GM23248 (cell line): ENCODE data around the gene EXOC6. TPM values are rescaled to one million over a fixed set of nuclear protein-coding genes. Genes with fewer than 3 reads are reported as not detected.

Source experiments
- DNase-seq: peaks from one replicate; pipeline ENCODE4 v3.0.0-alpha.2; 2015
- H2AFZ ChIP-seq: fragments of 200-600 bp; sonication (generic); 2 replicates; pipeline ENCODE4 v1.6.1; 2016; ENCODE audit warnings: antibody characterized with exemption
- H3F3A ChIP-seq: fragments of 200-600 bp; sonication (generic); 2 replicates; pipeline ENCODE4 v1.6.1; 2016; ENCODE audit warnings: mild to moderate bottlenecking, antibody characterized with exemption, mixed run types; ENCODE audit not compliant: insufficient read depth
- H3K27ac ChIP-seq: fragments of 200-600 bp; sonication (generic); 2 replicates; pipeline ENCODE4 v1.5.1; 2016; ENCODE audit warnings: mild to moderate bottlenecking
- H3K27me3 ChIP-seq: fragments of 200-600 bp; sonication (generic); replicated peaks from 2 replicates; pipeline ENCODE4 v1.6.1; 2016; ENCODE audit warnings: mild to moderate bottlenecking; ENCODE audit not compliant: insufficient read depth
- H3K36me3 ChIP-seq: fragments of 200-600 bp; sonication (generic); 2 replicates; pipeline ENCODE4 v1.6.1; 2016; ENCODE audit warnings: low read depth, mild to moderate bottlenecking
- H3K4me1 ChIP-seq: fragments of 200-600 bp; sonication (generic); 2 replicates; pipeline ENCODE4 v1.6.1; 2016; ENCODE audit warnings: mild to moderate bottlenecking; ENCODE audit not compliant: insufficient read depth
- H3K4me2 ChIP-seq: fragments of 200-600 bp; sonication (generic); one replicate; pipeline ENCODE4 v1.6.1; 2016; ENCODE audit warnings: mild to moderate bottlenecking; ENCODE audit not compliant: unreplicated experiment
- H3K4me3 ChIP-seq: fragments of 200-600 bp; sonication (generic); 2 replicates; pipeline ENCODE4 v1.5.1; 2016; ENCODE audit warnings: mild to moderate bottlenecking
- H3K79me2 ChIP-seq: fragments of 200-600 bp; sonication (generic); 2 replicates; pipeline ENCODE4 v1.6.1; 2016; ENCODE audit warnings: mild to moderate bottlenecking; ENCODE audit not compliant: insufficient read depth
- H3K9ac ChIP-seq: fragments of 200-600 bp; sonication (generic); 2 replicates; pipeline ENCODE4 v1.6.1; 2016; ENCODE audit warnings: mild to moderate bottlenecking
- H3K9me2 ChIP-seq: fragments of 200-600 bp; sonication (generic); 2 replicates; pipeline ENCODE4 v1.6.1; 2016; ENCODE audit warnings: mixed run types, mild to moderate bottlenecking, moderate library complexity; ENCODE audit not compliant: insufficient read depth
- H3K9me3 ChIP-seq: fragments of 200-600 bp; sonication (generic); one replicate; pipeline ENCODE4 v1.6.1; 2017; ENCODE audit warnings: low read depth
- H4K20me1 ChIP-seq: fragments of 200-600 bp; sonication (generic); 2 replicates; pipeline ENCODE4 v1.6.0; 2016; ENCODE audit not compliant: insufficient read depth
- EZH2 ChIP-seq: fragments of 200-600 bp; sonication (generic); IDR thresholded peaks from 2 replicates; pipeline ENCODE4 v1.6.1; 2018; ENCODE audit warnings: antibody characterized with exemption, mild to moderate bottlenecking; ENCODE audit not compliant: insufficient read depth, poor library complexity, severe bottlenecking
- EZH2phosphoT487 ChIP-seq: fragments of 200-600 bp; sonication (generic); IDR thresholded peaks from 2 replicates; pipeline ENCODE4 v1.6.1; 2018; ENCODE audit warnings: antibody characterized with exemption, moderate library complexity, mild to moderate bottlenecking, low read depth; ENCODE audit not compliant: insufficient read depth
- WGBS, 2 experiments: methylation state at CpG; one replicate each; pipeline ENCODE4 v1.1.6; 2015 to 2017; ENCODE audit warnings: low lambda C conversion rate in 2 of 2, low coverage in 1 of 2; ENCODE audit errors: missing lambda C conversion rate in 2 of 2; 5-methylcytosine and 5-hydroxymethylcytosine counted together
- in situ Hi-C: fragments of 300-500 bp; cut with MboI; formaldehyde crosslinking; loops from 2 replicates; pipeline ENCODE4 v1.15.0; 2020
- polyA plus RNA-seq: library from polyadenylated mRNA; unstranded; fragments of >200 nt; fragmentation: Nextera tagmentation; extraction: Ambion mirVana; gene quantifications from 2 replicates; pipeline ENCODE4 v1.2.1, GENCODE V29; 2016
- total RNA-seq: library from RNA; depleted of rRNA; stranded (reverse); fragments of >200 nt; shearing (Covaris generic); gene quantifications from 2 replicates; pipeline ENCODE4 v1.2.3, GENCODE V29; 2014

The EXOC6 gene
- total and polyA plus RNA-seq, 2 experiments from 2014 or later, result 2.0 to 3.4 TPM

DNA sequence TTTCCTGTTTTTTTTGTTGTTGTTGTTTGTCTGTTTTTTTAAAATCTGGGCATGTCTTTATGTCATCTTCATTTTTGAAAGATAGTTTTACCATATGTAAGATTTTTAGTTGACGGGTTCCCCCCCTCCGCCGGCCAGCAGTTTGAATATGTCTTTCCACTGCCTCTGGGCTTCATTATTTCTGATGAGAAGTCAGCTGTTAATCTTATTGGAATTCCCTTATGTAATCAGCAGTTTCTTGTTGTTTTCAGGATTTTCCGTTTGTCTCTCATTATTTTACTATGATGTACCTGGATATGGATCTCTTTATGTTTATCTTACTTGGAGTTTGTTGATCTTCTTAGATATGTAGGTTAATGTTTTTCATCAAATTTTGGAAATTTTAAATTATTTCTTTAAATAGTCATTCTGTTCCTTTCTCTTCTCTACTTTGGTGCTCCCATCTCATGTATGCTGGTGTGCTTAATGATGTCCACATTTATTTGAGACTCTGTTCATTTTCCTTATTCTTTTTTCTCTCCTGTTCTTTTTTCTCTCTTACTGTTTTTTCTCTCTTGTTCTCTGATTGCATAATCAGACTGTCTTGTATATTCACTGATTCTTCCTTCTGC, 9.7 kb downstream of the EXOC6 start:
- TF ChIP-seq EZH2 (no peak), EZH2phosphoT487 (no peak)
- H3K4me2 ChIP-seq, result no peak overlapping the region
- H3K4me3 ChIP-seq, result no peak overlapping the region
- H3F3A ChIP-seq, result no peaks in the 10 kb centered on the region
- H3K27me3 ChIP-seq, result no peaks in the 10 kb centered on the region
- in situ Hi-C loops, result no loop called here
- H3K9ac ChIP-seq, result no peak overlapping the region
- WGBS, 2 experiments, result 77 to 95% methylated on average over 4 of the region's 4 CpGs
- DNase-seq, result peak; percentile 13
- no peak overlapping the region for H3K27ac ChIP-seq
- H3K4me1 ChIP-seq, result no peaks in the 10 kb centered on the region
- no peaks in the 10 kb centered on the region for H3K9me3 ChIP-seq
- no peak overlapping the region for H2AFZ ChIP-seq
- H3K9me2 ChIP-seq, result no peaks in the 10 kb centered on the region
- no peaks in the 10 kb centered on the region for H3K79me2 ChIP-seq
- H4K20me1 ChIP-seq, result no peaks in the 10 kb centered on the region
- no peaks in the 10 kb centered on the region for H3K36me3 ChIP-seq

DNA sequence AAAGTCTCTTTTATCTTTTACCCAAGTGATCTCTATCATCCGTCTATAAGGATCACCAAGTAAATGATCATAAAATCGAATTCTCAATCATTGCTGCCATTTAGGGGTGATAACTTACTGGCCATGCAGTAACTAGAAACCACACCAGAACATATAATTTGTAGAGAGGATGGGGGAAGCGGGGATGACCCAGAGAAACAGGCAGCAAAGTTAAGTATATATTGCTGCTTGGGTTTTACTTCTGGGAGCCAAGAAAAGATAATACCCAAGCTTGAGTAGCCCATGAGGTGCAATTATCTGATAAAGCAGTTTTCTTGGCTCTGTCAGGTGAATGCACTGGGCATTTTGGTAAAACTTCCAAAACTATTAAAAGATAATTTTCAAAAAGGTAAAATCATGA, 18.9 kb downstream of the EXOC6 start:
- H3K27ac ChIP-seq, result no peak overlapping the region
- TF ChIP-seq EZH2phosphoT487 (no peak), EZH2 (no peak)
- in situ Hi-C loops, result no loop called here
- H3K36me3 ChIP-seq, result no peaks in the 10 kb centered on the region
- H3K4me1 ChIP-seq, result no peaks in the 10 kb centered on the region
- no peaks in the 10 kb centered on the region for H3F3A ChIP-seq
- no peak overlapping the region for H3K4me3 ChIP-seq
- WGBS, 2 experiments, result 80 to 82% methylated on average over 3 of the region's 3 CpGs
- H3K27me3 ChIP-seq, result no peaks in the 10 kb centered on the region
- no peaks in the 10 kb centered on the region for H4K20me1 ChIP-seq
- no peak overlapping the region for H3K4me2 ChIP-seq
- no peak overlapping the region for H3K9ac ChIP-seq
- DNase-seq, result no peak
- H2AFZ ChIP-seq, result no peak overlapping the region
- no peaks in the 10 kb centered on the region for H3K9me3 ChIP-seq
- H3K79me2 ChIP-seq, result no peaks in the 10 kb centered on the region
- H3K9me2 ChIP-seq, result no peaks in the 10 kb centered on the region

DNA sequence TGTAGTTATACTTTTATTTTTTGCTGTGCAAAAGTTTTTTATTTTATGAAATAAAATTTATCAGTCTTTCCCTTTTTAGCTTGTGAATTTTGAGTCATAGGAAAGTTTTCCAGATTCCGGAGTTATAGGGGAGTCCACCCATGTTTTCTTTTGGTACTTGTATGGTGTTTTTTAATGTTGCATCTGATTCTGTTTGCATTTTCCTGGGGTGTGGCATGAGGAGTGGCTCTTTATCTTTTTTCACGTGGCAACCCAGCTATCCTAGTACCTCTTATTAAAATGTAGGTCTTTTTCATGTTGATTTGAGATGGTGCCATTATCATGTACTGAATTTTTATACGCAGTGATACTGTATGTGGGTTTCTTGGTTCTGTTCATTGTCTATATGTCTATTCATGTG, 19.7 kb downstream of the EXOC6 start:
- in situ Hi-C loops, result no loop called here
- H3K4me1 ChIP-seq, result no peaks in the 10 kb centered on the region

DNA sequence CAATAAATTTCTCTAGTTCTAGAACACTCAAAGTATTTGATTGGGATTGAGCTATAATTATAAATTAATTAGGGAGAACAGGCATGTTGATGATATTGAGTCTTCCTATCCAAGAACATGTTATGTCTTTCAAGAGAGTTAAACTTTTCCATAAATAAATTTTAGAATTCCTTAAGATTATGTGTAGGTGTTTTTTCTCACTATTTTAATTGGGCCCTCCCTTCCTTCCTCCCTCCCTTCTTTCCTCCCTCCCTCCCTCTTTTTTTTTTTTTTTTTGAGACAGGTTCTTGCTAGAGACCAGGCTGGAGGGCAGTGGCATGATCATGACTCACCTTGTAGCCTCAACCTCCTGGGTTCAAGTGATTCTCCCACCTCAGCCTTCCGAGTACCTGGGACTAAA, 20.2 kb downstream of the EXOC6 start:
- no peak for TF ChIP-seq EZH2
- no peak overlapping the region for H2AFZ ChIP-seq
- no peaks in the 10 kb centered on the region for H3F3A ChIP-seq
- H3K27me3 ChIP-seq, result no peaks in the 10 kb centered on the region
- H3K9ac ChIP-seq, result no peak overlapping the region
- in situ Hi-C loops, result no loop called here
- H3K9me2 ChIP-seq, result no peaks in the 10 kb centered on the region
- H3K4me2 ChIP-seq, result no peak overlapping the region
- H4K20me1 ChIP-seq, result no peaks in the 10 kb centered on the region
- H3K4me3 ChIP-seq, result no peak overlapping the region
- no peaks in the 10 kb centered on the region for H3K79me2 ChIP-seq
- H3K9me3 ChIP-seq, result no peaks in the 10 kb centered on the region
- no peaks in the 10 kb centered on the region for H3K4me1 ChIP-seq
- DNase-seq, result no peak
- WGBS, 2 experiments, result 88 to 100% methylated on average over 1 of the region's 1 CpG
- no peaks in the 10 kb centered on the region for H3K36me3 ChIP-seq
- H3K27ac ChIP-seq, result no peak overlapping the region

More for the DNA sequence above, 19.7 kb downstream of the EXOC6 start:
- H3K9me3 ChIP-seq, result no peaks in the 10 kb centered on the region
- no peak overlapping the region for H3K4me2 ChIP-seq
- no peaks in the 10 kb centered on the region for H3F3A ChIP-seq
- TF ChIP-seq EZH2 (no peak), EZH2phosphoT487 (no peak)
- H3K36me3 ChIP-seq, result no peaks in the 10 kb centered on the region
- H4K20me1 ChIP-seq, result no peaks in the 10 kb centered on the region
- no peak overlapping the region for H3K4me3 ChIP-seq
- no peak overlapping the region for H3K27ac ChIP-seq
- no peak overlapping the region for H3K9ac ChIP-seq
- no peaks in the 10 kb centered on the region for H3K9me2 ChIP-seq
- no peaks in the 10 kb centered on the region for H3K79me2 ChIP-seq
- no peak for DNase-seq
- H3K27me3 ChIP-seq, result no peaks in the 10 kb centered on the region
- 41 to 47% methylated on average over 3 of the region's 3 CpGs for WGBS, 2 experiments
- H2AFZ ChIP-seq, result no peak overlapping the region

DNA sequence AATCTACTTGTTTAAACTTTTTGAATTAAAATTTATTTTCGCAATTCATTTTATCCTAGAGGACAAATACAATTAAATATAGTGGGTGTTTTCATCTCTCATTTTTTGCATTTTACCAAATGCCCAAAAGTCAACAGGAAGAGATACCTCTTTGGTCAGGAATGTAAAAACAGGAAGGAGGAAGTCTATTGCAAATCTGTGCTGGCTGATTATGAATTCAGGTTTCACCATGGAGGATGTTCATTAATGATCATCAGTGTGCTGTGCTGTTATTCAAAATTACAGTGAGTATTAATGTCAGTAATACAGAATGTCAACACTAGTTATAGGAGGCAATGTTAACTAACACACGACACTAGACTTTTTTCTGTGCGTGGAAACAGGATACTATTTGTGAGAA, 24.7 kb downstream of the EXOC6 start:
- 95% methylated on average over 3 of the region's 3 CpGs for WGBS, 2 experiments
- Histone ChIP-seq H3K4me1 (0 out of 2 replicates have a peak, but pooled peaks cover 4% of the 10 kb centered on the region), H4K20me1 (no peaks in the 10 kb centered on the region), H3K27ac (no peak overlapping the region), H3K9ac (no peak overlapping the region), H3K27me3 (no peaks in the 10 kb centered on the region), H2AFZ (peak overlapping the region; percentile 19; the same call in 1 of the 2 replicates), H3K79me2 (no peaks in the 10 kb centered on the region), H3K9me3 (no peaks in the 10 kb centered on the region), H3F3A (no peaks in the 10 kb centered on the region), H3K4me3 (no peak overlapping the region), H3K36me3 (no peaks in the 10 kb centered on the region), H3K9me2 (no peaks in the 10 kb centered on the region), H3K4me2 (no peak overlapping the region)
- DNase-seq, result no peak
- TF ChIP-seq EZH2 (no peak), EZH2phosphoT487 (no peak)
- in situ Hi-C loops, result loop anchor here (10.0 kb wide), 1 partner anchor 348 kb away; no protein-coding TSS in a partner anchor
